Smooth muscle cell (in vitro differentiated cells): ENCODE measurements around the gene CNKSR2. TPM values are rescaled to one million over a fixed set of nuclear protein-coding genes. Genes with fewer than 3 reads are reported as not detected.

Experiments
- DNase-seq: peaks from one replicate; lab custom pipeline; 2025; ENCODE audit not compliant: unreplicated experiment; lab: John Stamatoyannopoulos, UW
- H2AFZ ChIP-seq: fragments of 200-600 bp; sonication (generic); 2 replicates; pipeline ENCODE4 v1.6.0; 2016; ENCODE audit warnings: antibody characterized with exemption, low read depth, mild to moderate bottlenecking
- H3F3A ChIP-seq: fragments of 200-600 bp; sonication (generic); 2 replicates; pipeline ENCODE4 v1.6.0; 2017; ENCODE audit warnings: antibody characterized with exemption, low read depth
- H3K27ac ChIP-seq: fragments of 200-600 bp; sonication (generic); 2 replicates; pipeline ENCODE4 v1.5.1; 2016; ENCODE audit warnings: low read depth, mild to moderate bottlenecking
- H3K27me3 ChIP-seq: fragments of 200-600 bp; sonication (generic); 2 replicates; pipeline ENCODE4 v1.6.1; 2016; ENCODE audit warnings: low read depth, mild to moderate bottlenecking
- H3K36me3 ChIP-seq: fragments of 200-600 bp; sonication (generic); 2 replicates; pipeline ENCODE4 v1.5.1; 2016; ENCODE audit warnings: low read depth
- H3K4me1 ChIP-seq: fragments of 200-600 bp; sonication (generic); 2 replicates; pipeline ENCODE4 v1.5.1; 2016; ENCODE audit warnings: low read depth
- H3K4me2 ChIP-seq: fragments of 200-600 bp; sonication (generic); 2 replicates; pipeline ENCODE4 v1.6.0; 2016; ENCODE audit warnings: mild to moderate bottlenecking
- H3K4me3 ChIP-seq: fragments of 200-600 bp; sonication (generic); 2 replicates; pipeline ENCODE4 v1.5.1; 2016; ENCODE audit warnings: mild to moderate bottlenecking
- H3K79me2 ChIP-seq: fragments of 200-600 bp; sonication (generic); 2 replicates; pipeline ENCODE4 v1.6.0; 2016; ENCODE audit warnings: low read depth, mild to moderate bottlenecking
- H3K9ac ChIP-seq: fragments of 200-600 bp; sonication (generic); 2 replicates; pipeline ENCODE4 v1.6.0; 2016; ENCODE audit warnings: low read depth
- H3K9me3 ChIP-seq: fragments of 200-600 bp; sonication (generic); replicated peaks from 2 replicates; pipeline ENCODE4 v1.5.1; 2016; ENCODE audit warnings: low read depth
- H4K20me1 ChIP-seq: fragments of 200-600 bp; sonication (generic); 2 replicates; pipeline ENCODE4 v1.6.0; 2016; ENCODE audit warnings: low read depth
- CTCF ChIP-seq: fragments of 200-600 bp; sonication (generic); IDR thresholded peaks from 2 replicates; pipeline ENCODE4 v1.5.1; 2017; ENCODE audit warnings: borderline replicate concordance, mild to moderate bottlenecking, antibody characterized with exemption; ENCODE audit not compliant: insufficient read depth, poor library complexity, severe bottlenecking
- WGBS: methylation state at CpG from one replicate; pipeline ENCODE4 v1.1.7; 2016; ENCODE audit warnings: low lambda C conversion rate; 5-methylcytosine and 5-hydroxymethylcytosine counted together
- polyA plus RNA-seq: library from polyadenylated mRNA; unstranded; fragments of >200 nt; fragmentation: Nextera tagmentation; extraction: Ambion mirVana; gene quantifications from 2 replicates; pipeline ENCODE4 v1.2.1, GENCODE V29; 2016
- total RNA-seq: library from RNA; depleted of rRNA; stranded (reverse); fragments of >200 nt; gene quantifications from 2 replicates; pipeline ENCODE4 v1.2.3, GENCODE V29; 2014

Gene CNKSR2
- total and polyA plus RNA-seq, 2 experiments from 2014 or later = 1.1 TPM; not detected in 1

GRCh38 chrX:21374994-21375707 is 933 bp downstream of the CNKSR2 start:
- Histone ChIP-seq H3K36me3 (no peaks in the 10 kb centered on the region), H2AFZ (peak overlapping the region; percentile 54), H3K9me3 (no peaks in the 10 kb centered on the region), H3K27me3 (peaks cover 36% of the 10 kb centered on the region), H3F3A (no peaks in the 10 kb centered on the region), H3K4me3 (peak overlapping the region; percentile 57), H3K79me2 (no peaks in the 10 kb centered on the region), H4K20me1 (no peaks in the 10 kb centered on the region), H3K27ac (no peak overlapping the region), H3K9ac (no peak overlapping the region), H3K4me2 (peak overlapping the region; percentile 80), H3K4me1 (no peaks in the 10 kb centered on the region)
- 38% methylated on average over 33 of the region's 46 CpGs for WGBS
- TF ChIP-seq CTCF = no peak
- no peak for DNase-seq

GRCh38 chrX:21375708-21376009 is 1.4 kb downstream of the CNKSR2 start:
- no peak for TF ChIP-seq CTCF
- H3K27ac ChIP-seq = no peak overlapping the region
- no peak overlapping the region for H3K4me2 ChIP-seq
- DNase-seq = no peak
- H3K79me2 ChIP-seq = no peaks in the 10 kb centered on the region
- H2AFZ ChIP-seq = no peak overlapping the region
- H3K9ac ChIP-seq = no peak overlapping the region
- H3K4me1 ChIP-seq = no peaks in the 10 kb centered on the region
- no peaks in the 10 kb centered on the region for H3K36me3 ChIP-seq
- no peaks in the 10 kb centered on the region for H4K20me1 ChIP-seq
- H3K9me3 ChIP-seq = no peaks in the 10 kb centered on the region
- H3K4me3 ChIP-seq = no peak overlapping the region
- WGBS = 39% methylated on average over 5 of the region's 5 CpGs
- H3K27me3 ChIP-seq = peaks cover 36% of the 10 kb centered on the region
- H3F3A ChIP-seq = no peaks in the 10 kb centered on the region

GRCh38 chrX:21376636-21377035 is 2.4 kb downstream of the CNKSR2 start:
- Histone ChIP-seq H3K4me3 (no peak overlapping the region), H2AFZ (no peak overlapping the region), H3K79me2 (no peaks in the 10 kb centered on the region), H4K20me1 (no peaks in the 10 kb centered on the region), H3K36me3 (no peaks in the 10 kb centered on the region), H3K9ac (no peak overlapping the region), H3K4me2 (no peak overlapping the region), H3K9me3 (no peaks in the 10 kb centered on the region), H3K4me1 (no peaks in the 10 kb centered on the region), H3F3A (no peaks in the 10 kb centered on the region), H3K27me3 (peaks cover 34% of the 10 kb centered on the region), H3K27ac (no peak overlapping the region)
- 74% methylated on average over 2 of the region's 2 CpGs for WGBS
- DNase-seq = no peak
- no peak for TF ChIP-seq CTCF

- no peak overlapping the region for H3K27ac ChIP-seq
- H3K4me1 ChIP-seq = no peaks in the 10 kb centered on the region
- no peak for TF ChIP-seq CTCF
- H3K9me3 ChIP-seq = no peaks in the 10 kb centered on the region
- no peaks in the 10 kb centered on the region for H3K79me2 ChIP-seq
- DNase-seq = no peak
- no peak overlapping the region for H3K4me3 ChIP-seq
- WGBS = 70% methylated on average over 1 of the region's 1 CpG
- no peaks in the 10 kb centered on the region for H3F3A ChIP-seq
- H2AFZ ChIP-seq = no peak overlapping the region
- no peaks in the 10 kb centered on the region for H4K20me1 ChIP-seq
- no peaks in the 10 kb centered on the region for H3K36me3 ChIP-seq
- H3K27me3 ChIP-seq = peaks cover 19% of the 10 kb centered on the region
- H3K9ac ChIP-seq = no peak overlapping the region
- H3K4me2 ChIP-seq = no peak overlapping the region
Measured at GRCh38 chrX:21379991-21380390, 5.8 kb downstream of the CNKSR2 start.
